ENCODE measurements around the gene GREB1L.
"Not testable (repeated sequence)": the region's sequence is repeated elsewhere in the genome, so short reads cannot be mapped to it uniquely, and the experiment has no call there.

Gene GREB1L

GRCh38 chr18:21273568-21273967, 31.5 kb downstream of the GREB1L start:
- no peak overlapping the region for H3K4me3 ChIP-seq (ENCODE audit: low read depth, low read length)
- TF ChIP-seq CTCF (IDR thresholded peaks at IDR 0.05; ENCODE audit: low read depth, low read length): no peak

- no peak overlapping the region for H3K4me3 ChIP-seq (ENCODE audit: low read depth, low read length)
- TF ChIP-seq CTCF (IDR thresholded peaks at IDR 0.05; ENCODE audit: low read depth, low read length): no peak
These were observed 33.6 kb downstream of the GREB1L start for GRCh38 chr18:21275645-21276044.

GRCh38 chr18:21277578-21277977, 35.5 kb downstream of the GREB1L start:
- H3K4me3 ChIP-seq (ENCODE audit: low read depth, low read length): no peak overlapping the region

DNA sequence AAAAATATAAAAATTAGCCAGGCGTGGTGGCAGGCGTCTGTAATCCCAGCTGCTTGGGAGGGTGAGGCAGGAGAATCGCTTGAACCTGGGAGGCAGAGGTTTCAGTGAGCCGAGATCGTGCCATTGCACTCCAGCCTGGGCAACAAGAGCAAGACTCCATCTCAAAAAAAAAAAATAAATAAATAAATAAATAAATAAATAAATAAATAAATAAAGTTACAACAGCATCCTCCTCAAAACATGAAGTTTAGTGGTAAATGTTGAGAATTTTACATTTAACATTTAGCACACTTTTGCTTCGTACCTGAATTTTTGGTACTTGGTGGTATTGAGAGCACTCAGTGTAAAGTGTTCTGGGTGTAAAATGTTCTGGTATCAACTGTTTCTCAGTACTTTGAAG, 36.2 kb downstream of the GREB1L start:
- not testable (repeated sequence) for H3K4me3 ChIP-seq (ENCODE audit: low read depth, low read length)

More at GRCh38 chr18:21277578-21277977, 35.5 kb downstream of the GREB1L start:
- no peak for TF ChIP-seq CTCF (IDR thresholded peaks at IDR 0.05; ENCODE audit: low read depth, low read length)

DNA sequence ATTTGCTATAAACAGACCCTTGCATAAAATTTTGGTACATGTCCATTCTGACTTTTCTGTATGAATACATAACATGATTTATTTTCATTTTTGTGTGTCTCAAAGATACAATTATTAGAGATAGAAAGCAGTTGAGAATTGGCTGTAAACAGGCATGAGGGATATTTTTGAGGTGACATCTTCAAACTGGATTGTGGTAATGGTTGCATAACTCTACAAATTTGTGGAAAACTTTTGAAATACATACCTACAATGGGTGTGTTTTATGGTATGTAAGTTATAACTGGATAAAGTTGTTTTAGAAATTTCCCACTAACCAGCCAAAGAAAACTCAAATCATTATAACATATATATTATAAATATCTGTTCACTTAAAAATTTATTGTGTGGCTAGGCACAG, 39.6 kb downstream of the GREB1L start:
- TF ChIP-seq CTCF (IDR thresholded peaks at IDR 0.05; ENCODE audit: low read depth, low read length): no peak
- H3K4me3 ChIP-seq (ENCODE audit: low read depth, low read length): no peak overlapping the region

DNA sequence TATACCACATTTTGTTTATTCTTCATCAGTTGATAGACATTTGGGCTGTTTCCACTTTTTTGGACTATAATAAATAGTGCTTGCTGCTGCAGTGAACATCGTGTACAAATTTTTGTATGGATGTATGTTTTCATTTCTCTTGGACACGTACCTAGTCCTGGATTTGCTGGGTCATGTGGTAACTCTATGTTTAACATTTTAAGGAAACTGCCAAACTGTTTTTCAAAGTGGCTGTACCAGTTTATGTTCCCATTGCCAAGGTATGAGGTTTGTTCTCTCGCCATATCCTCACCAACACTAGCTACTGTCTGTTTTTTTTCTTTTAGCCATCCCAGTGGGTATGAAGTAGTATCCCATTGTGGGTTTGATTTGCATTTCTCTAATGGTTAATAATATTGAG, 42.5 kb downstream of the GREB1L start:
- H3K4me3 ChIP-seq (ENCODE audit: low read depth, low read length): no peak overlapping the region
- no peak for TF ChIP-seq CTCF (IDR thresholded peaks at IDR 0.05; ENCODE audit: low read depth, low read length)

DNA sequence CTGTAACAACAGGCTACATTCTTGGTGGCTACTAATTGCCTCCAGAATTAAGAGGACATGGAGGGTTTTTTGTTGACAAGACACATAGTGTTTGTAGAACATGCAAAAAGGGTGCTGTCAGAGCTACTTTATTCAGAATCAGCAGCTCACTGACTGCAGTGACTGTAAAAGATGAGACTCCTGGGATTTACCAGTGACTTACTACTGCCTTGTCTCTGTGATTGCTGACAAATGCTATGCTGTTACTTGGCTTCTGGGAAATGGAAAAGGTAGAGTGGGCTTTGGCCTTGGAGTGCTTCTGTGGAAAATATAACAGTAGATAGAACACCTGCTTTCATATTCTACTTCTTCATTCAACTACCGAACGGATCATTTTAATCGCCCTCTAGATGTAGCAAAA, 47.8 kb downstream of the GREB1L start:
- H3K4me3 ChIP-seq (ENCODE audit: low read depth, low read length): no peak overlapping the region
- TF ChIP-seq CTCF (IDR thresholded peaks at IDR 0.05; ENCODE audit: low read depth, low read length): no peak

DNA sequence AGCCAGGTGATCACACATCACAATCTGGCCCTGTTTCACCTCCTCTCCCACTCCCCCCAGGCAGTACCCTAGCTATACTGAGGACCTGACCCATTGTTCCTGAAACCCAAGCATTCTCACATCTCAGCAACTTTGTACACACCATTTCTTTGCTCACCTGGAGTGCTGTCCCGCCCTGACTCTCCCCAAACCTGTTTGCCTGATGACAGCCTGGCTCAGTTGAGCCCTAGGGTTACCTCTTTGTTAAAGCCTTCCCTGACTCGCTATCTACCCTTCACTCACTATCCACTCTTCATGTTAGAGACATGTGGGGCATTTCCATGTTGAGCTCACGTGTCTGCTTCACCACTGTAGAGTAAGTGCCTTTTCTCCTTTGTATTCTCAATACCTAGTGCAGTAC, 49.1 kb downstream of the GREB1L start:
- TF ChIP-seq CTCF (IDR thresholded peaks at IDR 0.05; ENCODE audit: low read depth, low read length): no peak
- H3K4me3 ChIP-seq (ENCODE audit: low read depth, low read length): no peak overlapping the region
